Colonic mucosa (tissue), 4 donors: ENCODE measurements around the gene CCNDBP1. TPM values are rescaled to one million over a fixed set of nuclear protein-coding genes. Genes with fewer than 3 reads are reported as not detected.

Source experiments
- DNase-seq: peaks from one replicate; pipeline ENCODE4 v3.0.0-alpha.2; 2020
- H3K27ac ChIP-seq: fragments of 200-600 bp; one replicate; pipeline ENCODE4 v1.8.0; 2021
- H3K27me3 ChIP-seq: fragments of 200-600 bp; one replicate; pipeline ENCODE4 v1.8.0; 2021
- H3K36me3 ChIP-seq: fragments of 200-600 bp; one replicate; pipeline ENCODE4 v1.8.0; 2021
- H3K4me1 ChIP-seq: fragments of 200-600 bp; one replicate; pipeline ENCODE4 v1.8.0; 2021; ENCODE audit warnings: mild to moderate bottlenecking
- H3K4me3 ChIP-seq: fragments of 200-600 bp; one replicate; pipeline ENCODE4 v1.8.0; 2021
- H3K9ac ChIP-seq, 2 donors: one replicate each; pipeline ENCODE4 v1.7.0; 2013; ENCODE audit warnings: control low read depth in 2 of 2, low read depth in 2 of 2, low read length in 2 of 2
- H3K9me3 ChIP-seq: fragments of 200-600 bp; one replicate; pipeline ENCODE4 v1.8.0; 2021
- intact Hi-C: fragments of 100-400 bp; cut with DNase I; formaldehyde crosslinking; loops from one replicate; pipeline ENCODE4 v1.14.1; 2022
- total RNA-seq, 2 donors: library from RNA; stranded (reverse); fragmentation: NEBNext Ultra II Directional in 1 of 2; extraction: Animal tissue kit (Norgen Biotek cat#: 25700) in 1 of 2; gene quantifications; one replicate each; pipeline ENCODE4 v1.2.1, GENCODE V29; 2021
- TF ChIP-seq, protein P1 (sequence below): fragments of 200-600 bp; IDR thresholded peaks from one replicate; pipeline ENCODE4 v1.8.0; 2022; ENCODE audit warnings: antibody characterized with exemption, mild to moderate bottlenecking
- donor health status: healthy.
- donor health status: DM: no; HTN: no; CAD: no.
- donor health status: DM: no; HTN: no; CAD: no.

Gene CCNDBP1
- total RNA-seq, 2 donors from 2014 or later = 48.2 to 64.5 TPM

GRCh38 chr15:43243020-43243645 lies 57.9 kb downstream of the CCNDBP1 start:
- no peak overlapping the region for H3K9ac ChIP-seq
- TF ChIP-seq, protein P1, sequence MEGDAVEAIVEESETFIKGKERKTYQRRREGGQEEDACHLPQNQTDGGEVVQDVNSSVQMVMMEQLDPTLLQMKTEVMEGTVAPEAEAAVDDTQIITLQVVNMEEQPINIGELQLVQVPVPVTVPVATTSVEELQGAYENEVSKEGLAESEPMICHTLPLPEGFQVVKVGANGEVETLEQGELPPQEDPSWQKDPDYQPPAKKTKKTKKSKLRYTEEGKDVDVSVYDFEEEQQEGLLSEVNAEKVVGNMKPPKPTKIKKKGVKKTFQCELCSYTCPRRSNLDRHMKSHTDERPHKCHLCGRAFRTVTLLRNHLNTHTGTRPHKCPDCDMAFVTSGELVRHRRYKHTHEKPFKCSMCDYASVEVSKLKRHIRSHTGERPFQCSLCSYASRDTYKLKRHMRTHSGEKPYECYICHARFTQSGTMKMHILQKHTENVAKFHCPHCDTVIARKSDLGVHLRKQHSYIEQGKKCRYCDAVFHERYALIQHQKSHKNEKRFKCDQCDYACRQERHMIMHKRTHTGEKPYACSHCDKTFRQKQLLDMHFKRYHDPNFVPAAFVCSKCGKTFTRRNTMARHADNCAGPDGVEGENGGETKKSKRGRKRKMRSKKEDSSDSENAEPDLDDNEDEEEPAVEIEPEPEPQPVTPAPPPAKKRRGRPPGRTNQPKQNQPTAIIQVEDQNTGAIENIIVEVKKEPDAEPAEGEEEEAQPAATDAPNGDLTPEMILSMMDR = no peak
- no peaks in the 10 kb centered on the region for H3K4me1 ChIP-seq
- no peak overlapping the region for H3K4me3 ChIP-seq
- no peaks in the 10 kb centered on the region for H3K9me3 ChIP-seq
- DNase-seq = no peak
- no peaks in the 10 kb centered on the region for H3K36me3 ChIP-seq
- intact Hi-C loops = no loop called here
- no peaks in the 10 kb centered on the region for H3K27me3 ChIP-seq
- H3K27ac ChIP-seq = no peak overlapping the region

DNA sequence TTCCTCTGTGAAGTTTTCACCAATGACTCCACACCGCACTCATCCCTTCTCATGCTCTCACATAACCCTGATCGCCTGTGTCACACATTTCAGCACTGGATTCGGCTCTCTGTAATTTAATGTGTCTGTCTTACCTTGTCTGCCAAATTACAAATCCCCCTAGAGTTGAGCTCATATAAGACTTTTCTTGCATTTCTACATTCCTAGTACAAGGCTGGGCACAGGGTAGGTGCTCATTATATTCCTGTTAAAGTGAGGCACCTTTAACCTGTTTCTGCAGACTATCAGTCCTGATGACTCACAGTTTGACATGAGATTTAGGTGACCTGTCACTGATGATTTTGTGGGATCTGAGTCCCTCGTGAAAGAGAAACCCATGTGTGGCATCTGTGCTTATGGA lies 58.9 kb downstream of the CCNDBP1 start:
- intact Hi-C loops = no loop called here
- H3K9me3 ChIP-seq = no peaks in the 10 kb centered on the region
- no peak for DNase-seq
- no peaks in the 10 kb centered on the region for H3K36me3 ChIP-seq
- H3K4me3 ChIP-seq = no peak overlapping the region
- TF ChIP-seq, protein P1 = no peak
- no peaks in the 10 kb centered on the region for H3K27me3 ChIP-seq
- H3K9ac ChIP-seq = no peak overlapping the region
- no peak overlapping the region for H3K27ac ChIP-seq
- H3K4me1 ChIP-seq = no peaks in the 10 kb centered on the region

DNA sequence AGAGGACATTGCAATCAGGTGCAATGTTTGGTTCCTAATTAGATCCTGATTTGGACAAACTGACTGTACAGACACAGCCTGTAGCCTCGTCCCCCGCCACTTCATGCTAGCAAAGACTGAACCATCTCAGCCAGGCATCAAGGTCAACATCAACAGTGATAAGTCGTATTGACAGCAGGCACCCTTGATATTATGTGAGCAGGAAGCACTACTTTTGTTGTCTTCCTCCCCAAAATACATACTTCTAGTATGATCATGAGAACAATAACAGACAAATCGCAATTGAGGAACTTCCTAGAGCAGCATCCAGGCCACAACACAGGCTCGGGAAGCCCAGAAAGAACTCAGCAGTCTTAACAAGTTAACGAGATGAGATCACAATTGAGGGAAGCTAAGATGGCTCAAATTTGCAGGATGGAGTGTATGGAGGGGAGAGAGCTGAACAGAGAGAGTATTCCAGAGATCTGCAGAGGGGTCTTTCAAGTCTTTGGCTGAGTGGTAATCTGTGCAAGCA lies 61.1 kb downstream of the CCNDBP1 start:
- intact Hi-C loops = no loop called here
- no peak for DNase-seq
- TF ChIP-seq, protein P1 = no peak
- Histone ChIP-seq H3K9ac (no peak overlapping the region), H3K36me3 (no peaks in the 10 kb centered on the region), H3K4me1 (no peaks in the 10 kb centered on the region), H3K9me3 (no peaks in the 10 kb centered on the region), H3K27me3 (no peaks in the 10 kb centered on the region), H3K4me3 (no peak overlapping the region), H3K27ac (no peak overlapping the region)

Other genes with a start within 250 kb of the CCNDBP1 start
- gene UBR1, start 79.4 kb upstream of the CCNDBP1 start, total RNA-seq = 10 to 100 TPM; 21.4 to 26.2 TPM
- gene TMEM62, start 51.8 kb upstream of the CCNDBP1 start, total RNA-seq = 10 to 100 TPM; 33.0 to 34.2 TPM
- gene EPB42, start 35.6 kb downstream of the CCNDBP1 start, total RNA-seq = not detected
- not detected for gene TGM5, start 81.5 kb downstream of the CCNDBP1 start, total RNA-seq
- gene TGM7, start 116.9 kb downstream of the CCNDBP1 start, total RNA-seq = not detected
- 1 to 10 TPM; 7.7 to 8.3 TPM for gene LCMT2, start 145.2 kb downstream of the CCNDBP1 start, total RNA-seq
- 10 to 100 TPM; 26.2 to 26.6 TPM for gene ZSCAN29, start 185.6 kb downstream of the CCNDBP1 start, total RNA-seq
- 10 to 100 TPM; 19.0 to 38.3 TPM for gene TUBGCP4, start 185.7 kb downstream of the CCNDBP1 start, total RNA-seq